Upper lobe of right lung (tissue), 1 donor: ENCODE data around the gene CTRB1. TPM values are rescaled to one million over a fixed set of nuclear protein-coding genes. Genes with fewer than 3 reads are reported as not detected.
"Not testable (repeated sequence)": the region's sequence is repeated elsewhere in the genome, so short reads cannot be mapped to it uniquely, and the experiment has no call there.

Experiments
- ATAC-seq: fragments of 200-7000 bp; cut with Tn5 transposase; one replicate; pipeline ENCODE4 v1.9.1; 2020; ENCODE audit warnings: mild to moderate bottlenecking, moderate library complexity
- DNase-seq: peaks from one replicate; pipeline ENCODE4 v3.0.0-alpha.2; 2020
- H3K27ac ChIP-seq: fragments of 200-600 bp; one replicate; pipeline ENCODE4 v1.8.0; 2022
- H3K27me3 ChIP-seq: fragments of 200-600 bp; one replicate; pipeline ENCODE4 v1.8.0; 2022; ENCODE audit warnings: mild to moderate bottlenecking
- H3K36me3 ChIP-seq: fragments of 200-600 bp; one replicate; pipeline ENCODE4 v1.8.0; 2022
- H3K4me1 ChIP-seq: fragments of 200-600 bp; one replicate; pipeline ENCODE4 v1.8.0; 2022
- H3K4me3 ChIP-seq: fragments of 200-600 bp; one replicate; pipeline ENCODE4 v1.8.0; 2022; ENCODE audit warnings: mild to moderate bottlenecking
- H3K9me3 ChIP-seq: fragments of 200-600 bp; one replicate; pipeline ENCODE4 v1.8.0; 2022
- intact Hi-C: fragments of 100-400 bp; cut with DNase I; formaldehyde crosslinking; loops from one replicate; pipeline ENCODE4 v1.11.0; 2022
- total RNA-seq: library from RNA; stranded (reverse); fragmentation: NEBNext Ultra II Directional; extraction: Animal tissue kit (Norgen Biotek cat#: 25700); gene quantifications from one replicate; pipeline ENCODE4 v1.2.1, GENCODE V29; 2021
- TF ChIP-seq, protein P1 (sequence below): fragments of 200-600 bp; IDR thresholded peaks from one replicate; pipeline ENCODE4 v1.8.0; 2022; ENCODE audit warnings: antibody characterized with exemption
- donor health status: DM: no; HTN: yes; CAD: no; lungs with severe emphysema.

Gene CTRB1
- total RNA-seq, 1 donor from 2014 or later = not detected

DNA sequence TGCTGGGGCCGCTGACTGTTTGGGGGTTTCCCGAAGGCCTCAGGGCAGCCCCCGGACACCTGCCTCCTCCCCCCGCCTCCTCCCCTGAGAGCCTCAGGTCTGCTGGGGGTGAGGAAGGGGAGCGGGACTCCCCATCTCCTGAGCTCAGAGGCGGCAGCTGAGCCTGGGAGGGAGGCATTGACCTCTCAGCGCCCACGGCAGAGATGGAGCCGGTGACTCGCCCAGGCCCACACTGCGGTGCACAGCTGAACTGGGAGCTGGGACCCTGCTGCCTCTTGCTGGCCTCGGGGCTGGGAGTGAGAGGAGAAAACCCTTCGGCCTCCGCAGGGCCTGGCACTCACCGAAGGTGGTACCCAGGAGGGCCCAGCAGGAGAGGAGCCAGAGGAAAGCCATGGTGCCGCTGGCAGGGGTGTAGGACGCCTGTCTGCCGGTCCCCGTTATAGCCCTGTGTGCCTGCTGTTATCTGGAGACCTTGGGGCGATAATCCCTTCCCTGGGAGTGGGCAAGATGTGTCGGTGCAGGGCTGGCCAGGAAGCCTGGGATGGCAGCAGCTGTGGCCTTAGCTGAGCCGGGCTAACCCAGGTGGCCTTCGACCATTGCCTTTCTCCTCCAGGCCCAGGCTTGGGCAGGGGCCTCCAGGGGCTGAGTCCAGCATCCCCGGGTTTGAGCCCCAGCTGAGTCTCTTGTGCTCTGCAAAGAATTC lies 11.9 kb upstream of the CTRB1 start, which contains the start of gene CTRB2:
Gene CTRB2 (minus strand): TSS at position 413 of the 703 bp plus-strand sequence. CDS start 20 bp downstream, at position 393.
- no peak within 1 kb of the TSS for H3K4me3 ChIP-seq
- DNase-seq (no peak), ATAC-seq (no peak)
- no peaks in the 10 kb centered on the region for H3K27me3 ChIP-seq
- no peaks in the 10 kb centered on the region for H3K36me3 ChIP-seq
- TF ChIP-seq, protein P1, sequence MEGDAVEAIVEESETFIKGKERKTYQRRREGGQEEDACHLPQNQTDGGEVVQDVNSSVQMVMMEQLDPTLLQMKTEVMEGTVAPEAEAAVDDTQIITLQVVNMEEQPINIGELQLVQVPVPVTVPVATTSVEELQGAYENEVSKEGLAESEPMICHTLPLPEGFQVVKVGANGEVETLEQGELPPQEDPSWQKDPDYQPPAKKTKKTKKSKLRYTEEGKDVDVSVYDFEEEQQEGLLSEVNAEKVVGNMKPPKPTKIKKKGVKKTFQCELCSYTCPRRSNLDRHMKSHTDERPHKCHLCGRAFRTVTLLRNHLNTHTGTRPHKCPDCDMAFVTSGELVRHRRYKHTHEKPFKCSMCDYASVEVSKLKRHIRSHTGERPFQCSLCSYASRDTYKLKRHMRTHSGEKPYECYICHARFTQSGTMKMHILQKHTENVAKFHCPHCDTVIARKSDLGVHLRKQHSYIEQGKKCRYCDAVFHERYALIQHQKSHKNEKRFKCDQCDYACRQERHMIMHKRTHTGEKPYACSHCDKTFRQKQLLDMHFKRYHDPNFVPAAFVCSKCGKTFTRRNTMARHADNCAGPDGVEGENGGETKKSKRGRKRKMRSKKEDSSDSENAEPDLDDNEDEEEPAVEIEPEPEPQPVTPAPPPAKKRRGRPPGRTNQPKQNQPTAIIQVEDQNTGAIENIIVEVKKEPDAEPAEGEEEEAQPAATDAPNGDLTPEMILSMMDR = no peak
- H3K27ac ChIP-seq = no peak within 1 kb of the TSS
- no peaks in the 10 kb centered on the region for H3K9me3 ChIP-seq
- intact Hi-C loops = loop anchor here (2.0 kb wide), 1 partner anchor 18 kb away; no protein-coding TSS in a partner anchor
- no peaks in the 10 kb centered on the region for H3K4me1 ChIP-seq

DNA sequence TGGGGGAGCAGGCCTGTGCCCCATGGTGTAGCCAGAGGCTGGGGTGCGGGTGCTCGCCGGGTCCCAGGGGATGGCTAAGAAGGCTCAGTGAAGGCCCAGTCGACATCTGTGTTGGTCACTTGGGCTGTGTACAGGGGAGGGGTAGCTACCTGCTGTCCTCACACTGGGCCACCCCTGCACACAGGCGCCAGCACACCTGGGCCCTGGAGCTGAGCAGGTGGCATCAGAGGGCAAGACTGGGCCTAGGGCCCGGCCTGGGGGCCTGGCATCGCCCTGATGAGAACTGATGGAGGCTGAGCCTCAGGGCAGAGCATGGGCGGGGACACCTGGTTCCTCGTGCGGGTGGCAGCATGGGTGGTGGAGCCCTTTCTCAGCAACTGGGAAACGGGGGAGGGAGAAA lies 11.0 kb upstream of the CTRB1 start:
- H3K4me1 ChIP-seq = no peaks in the 10 kb centered on the region
- H3K9me3 ChIP-seq = no peaks in the 10 kb centered on the region
- intact Hi-C loops = loop anchor here (2.0 kb wide), 1 partner anchor 17 kb away; no protein-coding TSS in a partner anchor
- no peaks in the 10 kb centered on the region for H3K27me3 ChIP-seq
- TF ChIP-seq, protein P1 = no peak
- no peaks in the 10 kb centered on the region for H3K36me3 ChIP-seq
- no peak overlapping the region for H3K27ac ChIP-seq
- no peak for ATAC-seq
- DNase-seq = no peak
- no peak overlapping the region for H3K4me3 ChIP-seq

DNA sequence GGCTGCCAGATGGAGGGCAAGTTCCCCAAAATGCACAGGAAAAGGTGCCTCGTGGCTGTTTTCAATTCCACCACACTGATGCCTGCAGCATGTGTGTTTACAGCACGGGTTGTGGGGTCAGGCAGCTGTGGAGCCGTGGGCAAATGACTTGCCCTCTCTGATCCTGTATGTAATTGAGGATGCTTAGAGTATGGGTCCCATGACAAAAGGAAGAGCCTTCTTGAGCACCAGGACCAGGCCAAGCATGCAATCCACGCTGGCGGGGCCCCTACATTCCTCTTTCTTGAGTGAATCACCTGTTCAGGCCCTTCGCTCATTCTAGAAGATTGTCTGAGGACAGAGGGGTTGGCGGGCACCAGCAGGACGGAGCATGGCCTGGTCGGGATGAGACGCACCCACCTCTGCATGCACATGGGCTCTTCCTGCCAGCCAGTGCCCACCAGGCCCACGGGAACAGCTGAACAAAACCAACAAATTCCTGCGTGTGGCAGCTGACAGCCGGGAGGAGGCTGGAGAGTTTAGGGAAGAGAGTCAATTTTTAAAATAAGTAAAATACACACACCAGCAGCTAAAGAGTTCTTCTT lies 10.5 kb upstream of the CTRB1 start:
- no peaks in the 10 kb centered on the region for H3K4me1 ChIP-seq
- no peaks in the 10 kb centered on the region for H3K36me3 ChIP-seq
- TF ChIP-seq, protein P1 = no peak
- DNase-seq (no peak), ATAC-seq (no peak)
- H3K9me3 ChIP-seq = no peaks in the 10 kb centered on the region
- H3K4me3 ChIP-seq = no peak overlapping the region
- H3K27ac ChIP-seq = no peak overlapping the region
- intact Hi-C loops = no loop called here
- H3K27me3 ChIP-seq = no peaks in the 10 kb centered on the region

DNA sequence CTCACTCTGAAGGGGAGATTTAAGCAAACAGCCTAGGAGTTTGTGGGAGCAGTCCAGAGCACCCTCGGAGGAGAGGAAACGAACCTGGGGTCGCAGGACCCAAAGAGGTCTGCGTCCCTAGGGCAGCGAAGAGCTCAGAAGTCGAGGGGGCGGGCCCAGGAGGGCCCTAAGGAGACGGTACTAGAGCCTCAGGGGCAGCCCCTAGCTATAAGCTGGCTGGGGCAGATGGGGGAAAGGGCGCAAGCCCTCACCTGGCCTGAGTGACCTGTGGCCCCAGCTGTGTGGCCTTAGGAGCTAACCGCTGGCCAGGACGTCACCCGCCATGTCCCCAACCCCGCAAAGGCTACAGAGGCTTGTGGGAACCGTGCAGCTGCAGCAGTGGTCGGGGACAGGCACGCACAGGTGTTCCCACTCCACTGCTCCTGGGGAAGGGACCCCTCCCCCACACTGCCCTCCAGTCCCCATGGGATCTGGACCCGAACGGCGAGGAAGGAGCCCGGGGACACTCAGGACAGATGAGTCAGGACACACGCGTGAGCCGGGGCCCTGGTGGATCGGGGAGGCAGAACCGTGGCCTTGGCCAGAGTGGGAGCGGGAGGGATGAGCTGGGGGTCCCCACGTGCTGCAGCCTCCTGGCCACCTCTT lies 9.8 kb upstream of the CTRB1 start:
- Histone ChIP-seq H3K36me3 (no peaks in the 10 kb centered on the region), H3K27ac (no peak overlapping the region), H3K4me1 (no peaks in the 10 kb centered on the region), H3K27me3 (no peaks in the 10 kb centered on the region), H3K9me3 (no peaks in the 10 kb centered on the region), H3K4me3 (no peak overlapping the region)
- intact Hi-C loops = no loop called here
- ATAC-seq = no peak
- DNase-seq = no peak
- TF ChIP-seq, protein P1 = no peak

DNA sequence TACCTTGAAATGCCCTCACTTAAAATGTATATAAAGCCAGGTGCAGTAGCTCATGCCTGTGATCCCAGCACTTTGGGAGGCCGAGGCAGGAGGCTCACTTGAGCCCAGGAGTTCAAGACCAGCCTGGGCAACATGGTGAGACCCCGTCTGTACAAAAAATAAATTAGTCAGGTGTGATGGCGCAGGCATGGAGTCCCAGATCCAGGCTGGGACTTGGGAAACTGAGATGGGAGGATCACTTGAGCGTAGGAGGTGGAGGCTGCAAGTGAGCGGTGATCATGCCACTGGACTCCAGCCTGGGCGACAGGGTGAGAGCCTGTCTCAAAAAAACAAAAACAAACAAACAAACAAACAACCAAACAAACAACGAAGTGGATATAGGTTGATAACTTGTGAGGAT lies 9.3 kb upstream of the CTRB1 start:
- H3K36me3 ChIP-seq, ATAC-seq, intact Hi-C loops, H3K4me1 ChIP-seq, H3K9me3 ChIP-seq, DNase-seq, H3K27me3 ChIP-seq, H3K4me3 ChIP-seq, H3K27ac ChIP-seq: not testable (repeated sequence)

DNA sequence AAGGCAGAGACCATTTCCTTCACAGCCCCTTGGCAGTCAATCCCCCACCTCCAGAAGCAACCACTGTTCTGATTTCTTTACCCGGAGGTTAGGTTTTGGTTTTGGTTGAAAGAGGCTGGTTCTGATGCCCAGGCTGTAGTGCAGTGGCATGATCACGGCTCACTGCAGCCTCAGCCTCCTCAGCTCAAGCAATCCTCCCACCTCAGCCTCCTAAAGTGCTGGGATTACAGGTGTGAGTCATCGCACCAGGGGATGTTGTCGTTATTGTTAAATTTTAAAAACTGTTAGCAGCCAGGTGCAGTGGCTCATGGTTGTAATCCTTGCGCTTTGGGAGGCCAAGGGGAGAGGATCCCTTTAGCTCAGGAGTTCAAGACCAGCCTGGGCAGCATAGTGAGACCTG lies 8.8 kb upstream of the CTRB1 start:
- ATAC-seq (no peak), DNase-seq (no peak)
- H3K4me3 ChIP-seq = no peak overlapping the region
- no peak overlapping the region for H3K27ac ChIP-seq
- no peaks in the 10 kb centered on the region for H3K36me3 ChIP-seq
- H3K27me3 ChIP-seq = no peaks in the 10 kb centered on the region
- TF ChIP-seq, protein P1 = no peak
- intact Hi-C loops = no loop called here
- no peaks in the 10 kb centered on the region for H3K9me3 ChIP-seq
- no peaks in the 10 kb centered on the region for H3K4me1 ChIP-seq

DNA sequence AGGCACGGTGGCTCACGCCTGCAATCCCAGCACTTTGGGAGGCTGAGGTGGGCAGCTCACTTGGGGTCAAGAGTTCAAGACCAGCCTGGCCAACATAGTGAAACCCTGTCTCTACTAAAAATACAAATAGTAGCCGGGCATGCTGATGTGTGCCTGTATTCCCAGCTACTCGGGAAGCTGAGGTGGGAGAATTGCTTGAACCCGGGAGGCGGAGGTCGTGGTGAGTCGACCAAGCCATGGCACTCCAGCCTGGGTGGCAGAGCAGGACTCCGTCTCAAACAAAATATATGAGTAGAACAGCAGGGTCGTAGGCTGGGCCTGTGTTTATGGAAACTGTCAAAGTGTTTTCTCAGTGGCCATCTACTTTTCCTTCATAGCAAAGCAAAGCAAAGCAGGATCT lies 7.5 kb upstream of the CTRB1 start:
- not testable (repeated sequence) for ATAC-seq

More for the DNA sequence above, 7.5 kb upstream of the CTRB1 start:
- H3K27ac ChIP-seq, H3K4me3 ChIP-seq, DNase-seq, H3K36me3 ChIP-seq, H3K4me1 ChIP-seq, H3K27me3 ChIP-seq, intact Hi-C loops, H3K9me3 ChIP-seq: not testable (repeated sequence)
